Measurements from ENCODE around the gene CTPS2.

Gene CTPS2

DNA sequence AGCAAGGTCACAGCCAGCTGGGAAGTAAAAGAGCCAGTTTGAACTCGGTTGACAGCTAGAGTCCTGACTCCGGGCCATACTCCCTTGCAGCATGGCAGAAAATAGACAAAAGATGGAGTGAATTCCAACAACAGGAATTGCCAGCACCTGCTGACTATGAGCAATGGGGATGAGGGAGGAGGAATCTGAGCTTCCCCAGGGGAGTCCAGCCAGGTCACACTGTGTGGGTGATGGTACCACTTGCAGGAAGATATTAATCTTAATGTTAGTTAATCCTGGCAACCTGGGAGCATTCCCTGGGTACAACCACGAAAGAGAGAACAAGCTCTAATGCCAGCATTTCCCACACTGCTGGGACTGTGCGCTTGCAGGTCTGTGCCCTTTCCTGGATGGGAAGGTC is 110.6 kb downstream of the CTPS2 start:
- DNase-seq (ENCODE audit: low spot score): no peak
- no CpG with 5 or more reads among the region's 4 CpGs for WGBS, 2 donors (ENCODE audit: extremely low coverage in 2 of 2, insufficient read length in 2 of 2, insufficient replicate concordance in 1 of 2)

GRCh38 chrX:16594490-16594889 is 118.0 kb downstream of the CTPS2 start:
- Histone ChIP-seq H3K4ac (ENCODE audit: low read length) (no peak overlapping the region), H4K91ac (ENCODE audit: low read depth, low read length, poor library complexity) (no peak overlapping the region), H2BK12ac (ENCODE audit: low read length) (no peak overlapping the region), H4K8ac (ENCODE audit: low read depth, low read length) (no peak overlapping the region), H3K9ac (ENCODE audit: low read depth, low read length, poor library complexity) (no peak overlapping the region), H2AK5ac (ENCODE audit: low read depth, low read length) (no peak overlapping the region), H3K18ac (ENCODE audit: low read length) (no peak overlapping the region), H3K14ac (ENCODE audit: low read length) (no peak overlapping the region), H3K79me1 (ENCODE audit: low read depth, low read length) (no peaks in the 10 kb centered on the region), H2BK5ac (ENCODE audit: low read length) (no peak overlapping the region), H3K4me2 (ENCODE audit: insufficient read depth, low read length, poor library complexity, severe bottlenecking) (no peak overlapping the region), H3K36me3 (replicated peaks in 1 of 2; ENCODE audit: control insufficient read depth in 2 of 2, insufficient read depth in 2 of 2, low read length in 2 of 2) (peaks cover 0 to 17% of the 10 kb centered on the region in 2 donors), H3K4me1 (ENCODE audit: control insufficient read depth in 2 of 2, insufficient read depth in 1 of 2, low read depth in 1 of 2, low read length in 2 of 2) (no peaks in the 10 kb centered on the region), H2BK15ac (ENCODE audit: low read length) (no peak overlapping the region), H2AFZ (ENCODE audit: low read length) (no peak overlapping the region), H3K23ac (ENCODE audit: low read depth, low read length, poor library complexity) (no peak overlapping the region), H3K9me3 (replicated peaks in 1 of 2; ENCODE audit: control insufficient read depth in 2 of 2, insufficient read depth in 1 of 2, low read depth in 1 of 2, low read length in 2 of 2) (peaks cover 0 to 4% of the 10 kb centered on the region in 2 donors), H2BK120ac (ENCODE audit: low read depth, low read length) (no peak overlapping the region), H3K4me3 (ENCODE audit: low read length in 2 of 2) (no peak overlapping the region), H3K27me3 (ENCODE audit: control insufficient read depth in 3 of 3, insufficient read depth in 3 of 3, low read depth in 1 of 3, low read length in 3 of 3) (no peaks in the 10 kb centered on the region), H3K27ac (replicated peaks; ENCODE audit: low read length) (no peak overlapping the region)
- no CpG with 5 or more reads among the region's 3 CpGs for WGBS, 2 donors (ENCODE audit: extremely low coverage in 2 of 2, insufficient read length in 2 of 2, insufficient replicate concordance in 1 of 2)
- no peak for DNase-seq (ENCODE audit: low spot score)

More for the DNA sequence above, 110.6 kb downstream of the CTPS2 start:
- no peak overlapping the region for H4K8ac ChIP-seq (ENCODE audit: low read depth, low read length)
- H3K79me1 ChIP-seq (ENCODE audit: low read depth, low read length): no peaks in the 10 kb centered on the region
- H3K27ac ChIP-seq (replicated peaks; ENCODE audit: low read length): no peak overlapping the region
- H2AK5ac ChIP-seq (ENCODE audit: low read depth, low read length): no peak overlapping the region
- H2BK15ac ChIP-seq (ENCODE audit: low read length): no peak overlapping the region
- H4K91ac ChIP-seq (ENCODE audit: low read depth, low read length, poor library complexity): no peak overlapping the region
- no peak overlapping the region for H3K14ac ChIP-seq (ENCODE audit: low read length)
- no peak overlapping the region for H3K4me3 ChIP-seq (ENCODE audit: low read length in 2 of 2)
- H3K9me3 ChIP-seq (replicated peaks in 1 of 2; ENCODE audit: control insufficient read depth in 2 of 2, insufficient read depth in 1 of 2, low read depth in 1 of 2, low read length in 2 of 2): peaks cover 0 to 2% of the 10 kb centered on the region in 2 donors
- H3K36me3 ChIP-seq (replicated peaks in 1 of 2; ENCODE audit: control insufficient read depth in 2 of 2, insufficient read depth in 2 of 2, low read length in 2 of 2): peaks cover 0 to 19% of the 10 kb centered on the region in 2 donors
- H3K23ac ChIP-seq (ENCODE audit: low read depth, low read length, poor library complexity): no peak overlapping the region
- H3K27me3 ChIP-seq (ENCODE audit: control insufficient read depth in 3 of 3, insufficient read depth in 3 of 3, low read depth in 1 of 3, low read length in 3 of 3): no peaks in the 10 kb centered on the region
- H3K4me1 ChIP-seq (ENCODE audit: control insufficient read depth in 2 of 2, insufficient read depth in 1 of 2, low read depth in 1 of 2, low read length in 2 of 2): no peaks in the 10 kb centered on the region
- no peak overlapping the region for H2AFZ ChIP-seq (ENCODE audit: low read length)
- H2BK12ac ChIP-seq (ENCODE audit: low read length): no peak overlapping the region
- no peak overlapping the region for H3K4ac ChIP-seq (ENCODE audit: low read length)
- H3K9ac ChIP-seq (ENCODE audit: low read depth, low read length, poor library complexity): no peak overlapping the region
- no peak overlapping the region for H3K18ac ChIP-seq (ENCODE audit: low read length)
- H2BK5ac ChIP-seq (ENCODE audit: low read length): no peak overlapping the region
- H3K4me2 ChIP-seq (ENCODE audit: insufficient read depth, low read length, poor library complexity, severe bottlenecking): no peak overlapping the region
- H2BK120ac ChIP-seq (ENCODE audit: low read depth, low read length): no peak overlapping the region

DNA sequence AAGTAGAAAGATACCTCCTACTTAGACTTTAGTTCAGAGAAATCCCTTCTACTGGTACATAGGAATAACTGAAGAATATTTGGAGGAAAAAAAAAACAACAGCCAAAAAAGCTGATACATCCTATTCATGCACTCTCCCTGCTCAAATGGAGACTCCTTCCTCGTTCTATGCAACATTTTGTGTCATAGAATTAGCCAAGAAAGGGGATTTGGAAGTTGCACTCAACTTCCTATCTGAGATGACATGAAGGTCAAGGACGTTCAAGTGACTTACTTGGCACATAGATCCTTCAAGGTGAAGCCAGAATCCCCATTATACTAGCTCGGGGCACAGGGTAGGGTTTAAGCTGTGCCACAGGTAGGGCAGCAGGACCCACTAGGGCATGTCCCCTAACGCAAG is 118.7 kb downstream of the CTPS2 start:
- H4K8ac ChIP-seq (ENCODE audit: low read depth, low read length): no peak overlapping the region
- no peak for DNase-seq (ENCODE audit: low spot score)
- no peak overlapping the region for H2BK15ac ChIP-seq (ENCODE audit: low read length)
- no peak overlapping the region for H3K14ac ChIP-seq (ENCODE audit: low read length)
- H3K9me3 ChIP-seq (replicated peaks in 1 of 2; ENCODE audit: control insufficient read depth in 2 of 2, insufficient read depth in 1 of 2, low read depth in 1 of 2, low read length in 2 of 2): peaks cover 0 to 4% of the 10 kb centered on the region in 2 donors
- no CpG with 5 or more reads among the region's 4 CpGs for WGBS, 2 donors (ENCODE audit: extremely low coverage in 2 of 2, insufficient read length in 2 of 2, insufficient replicate concordance in 1 of 2)
- peaks cover 0 to 24% of the 10 kb centered on the region in 2 donors for H3K36me3 ChIP-seq (replicated peaks in 1 of 2; ENCODE audit: control insufficient read depth in 2 of 2, insufficient read depth in 2 of 2, low read length in 2 of 2)
- no peak overlapping the region for H3K27ac ChIP-seq (replicated peaks; ENCODE audit: low read length)
- no peak overlapping the region for H2AK5ac ChIP-seq (ENCODE audit: low read depth, low read length)
- no peak overlapping the region for H3K4me3 ChIP-seq (ENCODE audit: low read length in 2 of 2)
- no peak overlapping the region for H3K4me2 ChIP-seq (ENCODE audit: insufficient read depth, low read length, poor library complexity, severe bottlenecking)
- no peaks in the 10 kb centered on the region for H3K4me1 ChIP-seq (ENCODE audit: control insufficient read depth in 2 of 2, insufficient read depth in 1 of 2, low read depth in 1 of 2, low read length in 2 of 2)
- H3K27me3 ChIP-seq (ENCODE audit: control insufficient read depth in 3 of 3, insufficient read depth in 3 of 3, low read depth in 1 of 3, low read length in 3 of 3): no peaks in the 10 kb centered on the region
- no peak overlapping the region for H3K9ac ChIP-seq (ENCODE audit: low read depth, low read length, poor library complexity)
- H3K23ac ChIP-seq (ENCODE audit: low read depth, low read length, poor library complexity): no peak overlapping the region
- no peak overlapping the region for H4K91ac ChIP-seq (ENCODE audit: low read depth, low read length, poor library complexity)
- no peak overlapping the region for H2BK5ac ChIP-seq (ENCODE audit: low read length)
- H2BK12ac ChIP-seq (ENCODE audit: low read length): no peak overlapping the region
- H3K18ac ChIP-seq (ENCODE audit: low read length): no peak overlapping the region
- no peak overlapping the region for H2BK120ac ChIP-seq (ENCODE audit: low read depth, low read length)
- H3K4ac ChIP-seq (ENCODE audit: low read length): no peak overlapping the region
- no peak overlapping the region for H2AFZ ChIP-seq (ENCODE audit: low read length)
- H3K79me1 ChIP-seq (ENCODE audit: low read depth, low read length): no peaks in the 10 kb centered on the region

GRCh38 chrX:16592194-16592770 is 120.2 kb downstream of the CTPS2 start:
- Histone ChIP-seq H2BK5ac (ENCODE audit: low read length) (no peak overlapping the region), H2BK15ac (ENCODE audit: low read length) (no peak overlapping the region), H3K9me3 (replicated peaks in 1 of 2; ENCODE audit: control insufficient read depth in 2 of 2, insufficient read depth in 1 of 2, low read depth in 1 of 2, low read length in 2 of 2) (peaks cover 0 to 4% of the 10 kb centered on the region in 2 donors), H3K14ac (ENCODE audit: low read length) (no peak overlapping the region), H4K91ac (ENCODE audit: low read depth, low read length, poor library complexity) (no peak overlapping the region), H3K23ac (ENCODE audit: low read depth, low read length, poor library complexity) (no peak overlapping the region), H3K4me2 (ENCODE audit: insufficient read depth, low read length, poor library complexity, severe bottlenecking) (no peak overlapping the region), H3K79me1 (ENCODE audit: low read depth, low read length) (no peaks in the 10 kb centered on the region), H3K4me3 (ENCODE audit: low read length in 2 of 2) (no peak overlapping the region), H3K4ac (ENCODE audit: low read length) (no peak overlapping the region), H2BK120ac (ENCODE audit: low read depth, low read length) (no peak overlapping the region), H4K8ac (ENCODE audit: low read depth, low read length) (no peak overlapping the region), H2AK5ac (ENCODE audit: low read depth, low read length) (no peak overlapping the region), H3K4me1 (ENCODE audit: control insufficient read depth in 2 of 2, insufficient read depth in 1 of 2, low read depth in 1 of 2, low read length in 2 of 2) (no peaks in the 10 kb centered on the region), H3K18ac (ENCODE audit: low read length) (no peak overlapping the region), H2BK12ac (ENCODE audit: low read length) (no peak overlapping the region), H3K27me3 (ENCODE audit: control insufficient read depth in 3 of 3, insufficient read depth in 3 of 3, low read depth in 1 of 3, low read length in 3 of 3) (no peaks in the 10 kb centered on the region), H3K27ac (replicated peaks; ENCODE audit: low read length) (no peak overlapping the region), H2AFZ (ENCODE audit: low read length) (no peak overlapping the region), H3K9ac (ENCODE audit: low read depth, low read length, poor library complexity) (no peak overlapping the region), H3K36me3 (replicated peaks in 1 of 2; ENCODE audit: control insufficient read depth in 2 of 2, insufficient read depth in 2 of 2, low read length in 2 of 2) (peaks cover 0 to 36% of the 10 kb centered on the region in 2 donors)
- no CpG with 5 or more reads among the region's 7 CpGs for WGBS, 2 donors (ENCODE audit: extremely low coverage in 2 of 2, insufficient read length in 2 of 2, insufficient replicate concordance in 1 of 2)
- DNase-seq (ENCODE audit: low spot score): no peak

Measured in neuronal stem cell (in vitro differentiated cells).